WERI-Rb-1 (cell line): ENCODE measurements around the gene ZNF732.
"Not testable (repeated sequence)": the region's sequence is repeated elsewhere in the genome, so short reads cannot be mapped to it uniquely, and the experiment has no call there.

Experiments
- DNase-seq: peaks from one replicate; pipeline ENCODE4 v3.0.0-alpha.2; 2020
- H3K27ac ChIP-seq: fragments of 250-450 bp; sonication (Bioruptor Pico); 2 replicates; pipeline ENCODE4 v1.5.1; 2020; ENCODE audit warnings: mild to moderate bottlenecking, moderate library complexity
- H3K27me3 ChIP-seq: fragments of 250-450 bp; sonication (Bioruptor Pico); 2 replicates; pipeline ENCODE4 v1.5.1; 2021; ENCODE audit warnings: mild to moderate bottlenecking, low read depth, moderate library complexity; ENCODE audit not compliant: insufficient read depth, severe bottlenecking
- H3K36me3 ChIP-seq: fragments of 250-450 bp; sonication (Bioruptor Pico); 2 replicates; pipeline ENCODE4 v1.5.1; 2020; ENCODE audit warnings: mild to moderate bottlenecking, moderate library complexity
- H3K4me3 ChIP-seq: 2 replicates; pipeline ENCODE4 v1.5.1; 2011; ENCODE audit warnings: low read depth, mild to moderate bottlenecking, control low read depth, low read length
- H3K9me3 ChIP-seq: fragments of 250-450 bp; sonication (Bioruptor Pico); 2 replicates; pipeline ENCODE4 v1.5.1; 2021; ENCODE audit warnings: mild to moderate bottlenecking, moderate library complexity; ENCODE audit not compliant: severe bottlenecking
- TF ChIP-seq, protein P1 (sequence below): IDR thresholded peaks from 2 replicates; pipeline ENCODE4 v1.5.1; 2011; ENCODE audit warnings: low read depth, mild to moderate bottlenecking, control low read depth, inconsistent platforms, low read length

The ZNF732 gene

GRCh38 chr4:252065-252601 lies 53.1 kb downstream of the ZNF732 start:
- Histone ChIP-seq H3K27me3 (no peaks in the 10 kb centered on the region), H3K27ac (no peak overlapping the region), H3K36me3 (peaks cover 11% of the 10 kb centered on the region; the same call in 1 of the 2 replicates), H3K9me3 (peaks cover 47% of the 10 kb centered on the region), H3K4me3 (no peak overlapping the region)
- no peak for DNase-seq
- TF ChIP-seq, protein P1, sequence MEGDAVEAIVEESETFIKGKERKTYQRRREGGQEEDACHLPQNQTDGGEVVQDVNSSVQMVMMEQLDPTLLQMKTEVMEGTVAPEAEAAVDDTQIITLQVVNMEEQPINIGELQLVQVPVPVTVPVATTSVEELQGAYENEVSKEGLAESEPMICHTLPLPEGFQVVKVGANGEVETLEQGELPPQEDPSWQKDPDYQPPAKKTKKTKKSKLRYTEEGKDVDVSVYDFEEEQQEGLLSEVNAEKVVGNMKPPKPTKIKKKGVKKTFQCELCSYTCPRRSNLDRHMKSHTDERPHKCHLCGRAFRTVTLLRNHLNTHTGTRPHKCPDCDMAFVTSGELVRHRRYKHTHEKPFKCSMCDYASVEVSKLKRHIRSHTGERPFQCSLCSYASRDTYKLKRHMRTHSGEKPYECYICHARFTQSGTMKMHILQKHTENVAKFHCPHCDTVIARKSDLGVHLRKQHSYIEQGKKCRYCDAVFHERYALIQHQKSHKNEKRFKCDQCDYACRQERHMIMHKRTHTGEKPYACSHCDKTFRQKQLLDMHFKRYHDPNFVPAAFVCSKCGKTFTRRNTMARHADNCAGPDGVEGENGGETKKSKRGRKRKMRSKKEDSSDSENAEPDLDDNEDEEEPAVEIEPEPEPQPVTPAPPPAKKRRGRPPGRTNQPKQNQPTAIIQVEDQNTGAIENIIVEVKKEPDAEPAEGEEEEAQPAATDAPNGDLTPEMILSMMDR, result no peak

DNA sequence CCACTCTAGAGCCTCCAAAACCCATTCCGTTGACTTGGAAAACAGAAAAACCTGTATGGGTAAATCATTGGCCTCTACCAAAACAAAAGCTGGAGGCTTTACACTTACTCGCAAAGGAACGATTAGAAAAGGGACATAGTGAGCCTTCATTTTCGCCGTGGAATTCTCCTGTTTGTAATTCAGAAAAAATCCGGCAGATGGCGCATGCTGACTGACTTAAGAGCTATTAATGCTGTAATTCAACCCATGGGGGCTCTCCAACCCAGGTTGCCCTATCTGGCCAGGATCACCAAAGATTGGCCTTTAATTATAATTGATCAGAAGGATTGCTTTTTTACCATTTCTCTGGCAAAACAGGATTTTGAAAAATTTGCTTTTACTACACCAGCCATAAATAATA lies 60.8 kb downstream of the ZNF732 start:
- Histone ChIP-seq H3K4me3 (peak overlapping the region; percentile 25), H3K36me3 (peaks cover 5% of the 10 kb centered on the region), H3K27me3 (no peaks in the 10 kb centered on the region), H3K9me3 (peaks cover 17% of the 10 kb centered on the region), H3K27ac (no peak overlapping the region)
- DNase-seq, result peak; percentile 45
- TF ChIP-seq, protein P1, result peak; percentile 59

DNA sequence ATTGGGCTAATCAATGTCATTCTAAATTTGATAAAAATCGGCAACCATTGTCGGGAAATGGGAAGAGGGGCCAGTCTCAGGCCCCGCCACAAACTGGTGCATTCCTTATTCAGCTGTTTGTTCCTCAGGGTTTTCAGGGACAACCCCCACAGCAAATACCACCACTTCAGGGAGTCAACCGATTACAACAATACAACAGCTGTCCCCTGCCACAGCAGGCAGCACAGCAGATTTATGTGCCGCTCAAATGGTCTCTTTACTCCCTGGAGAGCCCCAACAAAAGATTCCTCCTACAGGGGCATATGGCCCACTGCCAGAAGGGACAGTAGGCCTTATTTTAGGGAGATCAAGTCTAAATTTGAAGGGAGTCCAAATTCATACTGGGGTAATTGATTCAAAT lies 61.8 kb downstream of the ZNF732 start:
- DNase-seq, result peak; percentile 49
- H3K4me3 ChIP-seq, result no peak overlapping the region
- peaks cover 12% of the 10 kb centered on the region for H3K9me3 ChIP-seq
- TF ChIP-seq, protein P1, result no peak
- H3K27ac ChIP-seq, result peak overlapping the region; percentile 49
- H3K27me3 ChIP-seq, result no peaks in the 10 kb centered on the region
- peaks cover 5% of the 10 kb centered on the region for H3K36me3 ChIP-seq

DNA sequence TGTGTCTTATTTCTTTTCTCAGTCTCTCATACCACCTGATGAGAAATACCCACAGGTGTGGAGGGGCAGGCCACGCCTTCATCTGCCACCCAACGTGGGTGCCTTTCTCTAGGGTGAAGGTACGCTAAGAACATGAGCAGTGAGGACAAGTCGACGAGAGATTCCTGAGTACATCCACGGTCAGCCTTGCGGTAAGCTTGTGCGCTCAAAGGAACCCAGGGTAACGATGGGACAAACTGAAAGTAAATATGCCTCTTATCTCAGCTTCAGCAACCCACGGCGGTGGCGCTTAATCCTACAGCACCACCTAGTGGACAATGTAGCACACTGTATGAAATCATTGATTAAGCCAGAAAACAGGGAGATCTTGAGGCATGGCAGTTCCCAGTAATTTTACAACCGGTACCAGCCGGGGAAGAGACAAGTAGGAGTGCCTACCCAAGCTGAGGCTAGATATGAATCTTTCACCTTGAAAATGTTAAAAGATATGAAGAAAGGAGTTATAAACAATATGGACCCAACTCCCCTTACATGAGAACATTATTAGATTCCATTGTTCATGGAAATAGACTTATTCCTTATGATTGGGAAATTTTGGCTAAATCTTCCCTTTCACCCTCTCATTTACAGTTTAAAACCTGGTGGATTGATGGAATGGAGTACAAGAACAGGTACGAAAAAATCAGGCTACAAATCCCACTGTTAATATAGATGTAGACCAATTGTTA lies 63.0 kb downstream of the ZNF732 start:
- Histone ChIP-seq H3K36me3 (peaks cover 5% of the 10 kb centered on the region), H3K4me3 (peak overlapping the region; percentile 25), H3K27me3 (no peaks in the 10 kb centered on the region), H3K9me3 (peaks cover 10% of the 10 kb centered on the region), H3K27ac (peak overlapping the region; percentile 41)
- DNase-seq, result peak; percentile 66
- TF ChIP-seq, protein P1, result peak; percentile 70

- peak overlapping the region; percentile 41; the same call in 1 of the 2 replicates for H3K27ac ChIP-seq
- not testable (repeated sequence) for H3K9me3 ChIP-seq, DNase-seq, H3K4me3 ChIP-seq, H3K27me3 ChIP-seq, H3K36me3 ChIP-seq
Observed at GRCh38 chr4:241411-241810, 63.9 kb downstream of the ZNF732 start.

GRCh38 chr4:236028-236427 lies 69.2 kb downstream of the ZNF732 start:
- TF ChIP-seq, protein P1, result no peak
- no peak overlapping the region for H3K4me3 ChIP-seq
- no peak overlapping the region for H3K27ac ChIP-seq
- no peaks in the 10 kb centered on the region; the same call in none of the 2 replicates for H3K36me3 ChIP-seq
- DNase-seq, result no peak
- H3K9me3 ChIP-seq, result no peaks in the 10 kb centered on the region
- H3K27me3 ChIP-seq, result no peaks in the 10 kb centered on the region
